ENCODE results near the gene CCNH. TPM values are rescaled to one million over a fixed set of nuclear protein-coding genes. Genes with fewer than 3 reads are reported as not detected.

Gene CCNH
- total RNA-seq, 1 experiment from 2014 or later = 50.1 TPM

GRCh38 chr5:87434461-87434860, 21.7 kb upstream of the CCNH start:
- intact Hi-C loops (cut with micrococcal nuclease; ENCODE audit: unreplicated experiment) = no loop called here
- no peak overlapping the region for H3K27ac Mint-ChIP-seq (ENCODE audit: unreplicated experiment)
- TF ChIP-seq CTCF (IDR thresholded peaks at IDR 0.05; ENCODE audit: unreplicated experiment) = no peak
- H3K4me3 Mint-ChIP-seq (ENCODE audit: low read depth, unreplicated experiment) = no peak overlapping the region
- H3K9me3 Mint-ChIP-seq (ENCODE audit: low read depth, unreplicated experiment) = peaks cover 3% of the 10 kb centered on the region
- no TSS peak for BruUV-seq (replicated peaks)
- no peak for DNase-seq
- CTCF ChIA-PET = no interaction called here
- H3K4me1 Mint-ChIP-seq (ENCODE audit: low read depth, unreplicated experiment) = peaks cover 10% of the 10 kb centered on the region
- no peaks in the 10 kb centered on the region for H3K27me3 Mint-ChIP-seq (ENCODE audit: unreplicated experiment)
- no peaks in the 10 kb centered on the region for H3K36me3 Mint-ChIP-seq (ENCODE audit: insufficient read depth, unreplicated experiment)

- Mint-ChIP-seq H3K4me3 (ENCODE audit: low read depth, unreplicated experiment) (no peak overlapping the region), H3K36me3 (ENCODE audit: insufficient read depth, unreplicated experiment) (no peaks in the 10 kb centered on the region), H3K9me3 (ENCODE audit: low read depth, unreplicated experiment) (peaks cover 2% of the 10 kb centered on the region), H3K27ac (ENCODE audit: unreplicated experiment) (no peak overlapping the region), H3K27me3 (ENCODE audit: unreplicated experiment) (no peaks in the 10 kb centered on the region), H3K4me1 (ENCODE audit: low read depth, unreplicated experiment) (peaks cover 10% of the 10 kb centered on the region)
- intact Hi-C loops (cut with micrococcal nuclease; ENCODE audit: unreplicated experiment) = no loop called here
- CTCF ChIA-PET = interaction anchor here (1.5 kb wide), 1 partner anchor 21 kb away, joined by 3 read pairs; the partner anchor contains the start of gene CCNH
- BruUV-seq (replicated peaks) = no TSS peak
- DNase-seq = no peak
- TF ChIP-seq CTCF (IDR thresholded peaks at IDR 0.05; ENCODE audit: unreplicated experiment) = no peak
These were observed 21.2 kb upstream of the CCNH start for GRCh38 chr5:87433945-87434344.

- no TSS peak for BruUV-seq (replicated peaks)
These were observed 19.7 kb upstream of the CCNH start for GRCh38 chr5:87432460-87432859.

GRCh38 chr5:87430863-87431457, 18.2 kb upstream of the CCNH start:
- no peak for TF ChIP-seq CTCF (IDR thresholded peaks at IDR 0.05; ENCODE audit: unreplicated experiment)
- Mint-ChIP-seq H3K9me3 (ENCODE audit: low read depth, unreplicated experiment) (no peaks in the 10 kb centered on the region), H3K27me3 (ENCODE audit: unreplicated experiment) (no peaks in the 10 kb centered on the region), H3K27ac (ENCODE audit: unreplicated experiment) (no peak overlapping the region), H3K36me3 (ENCODE audit: insufficient read depth, unreplicated experiment) (no peaks in the 10 kb centered on the region), H3K4me1 (ENCODE audit: low read depth, unreplicated experiment) (peaks cover 10% of the 10 kb centered on the region), H3K4me3 (ENCODE audit: low read depth, unreplicated experiment) (no peak overlapping the region)
- CTCF ChIA-PET = no interaction called here
- no peak for DNase-seq
- intact Hi-C loops (cut with micrococcal nuclease; ENCODE audit: unreplicated experiment) = no loop called here
- no TSS peak for BruUV-seq (replicated peaks)

More at GRCh38 chr5:87432460-87432859, 19.7 kb upstream of the CCNH start:
- no peak for DNase-seq
- peaks cover 10% of the 10 kb centered on the region for H3K4me1 Mint-ChIP-seq (ENCODE audit: low read depth, unreplicated experiment)
- CTCF ChIA-PET = interaction anchor here (0.6 to 1.5 kb wide), 3 partner anchors 19 to 1796 kb away, joined by 3 to 5 read pairs (median 3); partner anchors contain the start of gene CCNH
- no peaks in the 10 kb centered on the region for H3K27me3 Mint-ChIP-seq (ENCODE audit: unreplicated experiment)
- no peak overlapping the region for H3K4me3 Mint-ChIP-seq (ENCODE audit: low read depth, unreplicated experiment)
- TF ChIP-seq CTCF (IDR thresholded peaks at IDR 0.05; ENCODE audit: unreplicated experiment) = no peak
- H3K36me3 Mint-ChIP-seq (ENCODE audit: insufficient read depth, unreplicated experiment) = no peaks in the 10 kb centered on the region
- intact Hi-C loops (cut with micrococcal nuclease; ENCODE audit: unreplicated experiment) = no loop called here
- no peaks in the 10 kb centered on the region for H3K9me3 Mint-ChIP-seq (ENCODE audit: low read depth, unreplicated experiment)
- H3K27ac Mint-ChIP-seq (ENCODE audit: unreplicated experiment) = no peak overlapping the region

All from Calu3 (cell line).